HL-60 (cell line): ENCODE data around the gene DENND4A.

Source experiments
- GABPA ChIP-seq: IDR thresholded peaks from 2 replicates; pipeline ENCODE4 v1.6.1; 2012; ENCODE audit warnings: low read depth
- POLR2AphosphoS5 ChIP-seq: IDR thresholded peaks from 2 replicates; pipeline ENCODE4 v1.6.1; 2012; ENCODE audit warnings: low read depth
- REST ChIP-seq: IDR thresholded peaks from 2 replicates; pipeline ENCODE4 v1.6.1; 2012; ENCODE audit warnings: low read depth; ENCODE audit not compliant: insufficient replicate concordance
- TF ChIP-seq, protein P1 (sequence below): IDR thresholded peaks from one replicate; pipeline ENCODE4 v1.5.1; 2011; ENCODE audit warnings: low read length, control low read depth, inconsistent platforms; ENCODE audit not compliant: insufficient read depth

DNA sequence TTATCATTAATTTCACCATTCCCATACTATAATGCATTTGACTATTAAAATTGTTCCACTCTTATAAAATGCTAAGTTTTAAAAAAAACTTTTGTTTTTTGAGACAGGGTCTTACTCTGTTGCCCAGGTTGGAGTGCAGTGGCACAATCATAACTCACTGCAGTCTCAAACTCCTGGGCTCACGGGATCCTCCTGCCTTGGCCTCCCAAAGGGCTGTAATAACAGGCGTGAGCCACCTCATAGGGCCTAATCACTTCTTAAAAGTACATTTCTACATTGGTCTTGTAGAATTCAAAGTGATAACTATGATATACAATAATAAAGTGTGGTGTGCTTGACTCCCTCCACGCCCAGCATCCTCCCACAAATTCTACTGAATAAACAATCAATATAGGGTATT lies 3.0 kb downstream of the DENND4A start:
- TF ChIP-seq, protein P1, sequence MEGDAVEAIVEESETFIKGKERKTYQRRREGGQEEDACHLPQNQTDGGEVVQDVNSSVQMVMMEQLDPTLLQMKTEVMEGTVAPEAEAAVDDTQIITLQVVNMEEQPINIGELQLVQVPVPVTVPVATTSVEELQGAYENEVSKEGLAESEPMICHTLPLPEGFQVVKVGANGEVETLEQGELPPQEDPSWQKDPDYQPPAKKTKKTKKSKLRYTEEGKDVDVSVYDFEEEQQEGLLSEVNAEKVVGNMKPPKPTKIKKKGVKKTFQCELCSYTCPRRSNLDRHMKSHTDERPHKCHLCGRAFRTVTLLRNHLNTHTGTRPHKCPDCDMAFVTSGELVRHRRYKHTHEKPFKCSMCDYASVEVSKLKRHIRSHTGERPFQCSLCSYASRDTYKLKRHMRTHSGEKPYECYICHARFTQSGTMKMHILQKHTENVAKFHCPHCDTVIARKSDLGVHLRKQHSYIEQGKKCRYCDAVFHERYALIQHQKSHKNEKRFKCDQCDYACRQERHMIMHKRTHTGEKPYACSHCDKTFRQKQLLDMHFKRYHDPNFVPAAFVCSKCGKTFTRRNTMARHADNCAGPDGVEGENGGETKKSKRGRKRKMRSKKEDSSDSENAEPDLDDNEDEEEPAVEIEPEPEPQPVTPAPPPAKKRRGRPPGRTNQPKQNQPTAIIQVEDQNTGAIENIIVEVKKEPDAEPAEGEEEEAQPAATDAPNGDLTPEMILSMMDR = no peak
- TF ChIP-seq GABPA (no peak), POLR2AphosphoS5 (no peak), REST (no peak)
